Hepatocyte (in vitro differentiated cells): ENCODE measurements around the gene TMCO4.

Experiments used
- CTCF ChIP-seq: fragments of 200-600 bp; sonication (generic); IDR thresholded peaks from 2 replicates; pipeline ENCODE4 v1.5.1; 2016; ENCODE audit warnings: antibody characterized with exemption, mild to moderate bottlenecking; ENCODE audit not compliant: poor library complexity
- EZH2 ChIP-seq: fragments of 200-600 bp; sonication (generic); IDR thresholded peaks from 2 replicates; pipeline ENCODE4 v1.6.1; 2016; ENCODE audit warnings: antibody characterized with exemption, mild to moderate bottlenecking, borderline replicate concordance
- EZH2phosphoT487 ChIP-seq: fragments of 200-600 bp; sonication (generic); IDR thresholded peaks from one replicate; pipeline ENCODE4 v1.6.1; 2018; ENCODE audit warnings: antibody characterized with exemption, mild to moderate bottlenecking, low read depth, moderate library complexity; ENCODE audit not compliant: unreplicated experiment, severe bottlenecking

GRCh38 chr1:19840228-19840627, 40.5 kb upstream of the TMCO4 start:
- TF ChIP-seq EZH2: no peak
- no peak for TF ChIP-seq CTCF
- no peak for TF ChIP-seq EZH2phosphoT487
